ENCODE measurements around the gene DHX30. TPM values are rescaled to one million over a fixed set of nuclear protein-coding genes. Genes with fewer than 3 reads are reported as not detected.
A peak's percentile ranks its signal among the peaks of the same experiment; 100 is the strongest.
"Not testable (repeated sequence)": the region's sequence is repeated elsewhere in the genome, so short reads cannot be mapped to it uniquely, and the experiment has no call there.

DHX30 gene, protein sequence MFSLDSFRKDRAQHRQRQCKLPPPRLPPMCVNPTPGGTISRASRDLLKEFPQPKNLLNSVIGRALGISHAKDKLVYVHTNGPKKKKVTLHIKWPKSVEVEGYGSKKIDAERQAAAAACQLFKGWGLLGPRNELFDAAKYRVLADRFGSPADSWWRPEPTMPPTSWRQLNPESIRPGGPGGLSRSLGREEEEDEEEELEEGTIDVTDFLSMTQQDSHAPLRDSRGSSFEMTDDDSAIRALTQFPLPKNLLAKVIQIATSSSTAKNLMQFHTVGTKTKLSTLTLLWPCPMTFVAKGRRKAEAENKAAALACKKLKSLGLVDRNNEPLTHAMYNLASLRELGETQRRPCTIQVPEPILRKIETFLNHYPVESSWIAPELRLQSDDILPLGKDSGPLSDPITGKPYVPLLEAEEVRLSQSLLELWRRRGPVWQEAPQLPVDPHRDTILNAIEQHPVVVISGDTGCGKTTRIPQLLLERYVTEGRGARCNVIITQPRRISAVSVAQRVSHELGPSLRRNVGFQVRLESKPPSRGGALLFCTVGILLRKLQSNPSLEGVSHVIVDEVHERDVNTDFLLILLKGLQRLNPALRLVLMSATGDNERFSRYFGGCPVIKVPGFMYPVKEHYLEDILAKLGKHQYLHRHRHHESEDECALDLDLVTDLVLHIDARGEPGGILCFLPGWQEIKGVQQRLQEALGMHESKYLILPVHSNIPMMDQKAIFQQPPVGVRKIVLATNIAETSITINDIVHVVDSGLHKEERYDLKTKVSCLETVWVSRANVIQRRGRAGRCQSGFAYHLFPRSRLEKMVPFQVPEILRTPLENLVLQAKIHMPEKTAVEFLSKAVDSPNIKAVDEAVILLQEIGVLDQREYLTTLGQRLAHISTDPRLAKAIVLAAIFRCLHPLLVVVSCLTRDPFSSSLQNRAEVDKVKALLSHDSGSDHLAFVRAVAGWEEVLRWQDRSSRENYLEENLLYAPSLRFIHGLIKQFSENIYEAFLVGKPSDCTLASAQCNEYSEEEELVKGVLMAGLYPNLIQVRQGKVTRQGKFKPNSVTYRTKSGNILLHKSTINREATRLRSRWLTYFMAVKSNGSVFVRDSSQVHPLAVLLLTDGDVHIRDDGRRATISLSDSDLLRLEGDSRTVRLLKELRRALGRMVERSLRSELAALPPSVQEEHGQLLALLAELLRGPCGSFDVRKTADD
- total RNA-seq (2014; rRNA removed; shearing (Covaris generic)) (93.0 and 102 TPM in 2 replicates), total RNA-seq (2022) (96.6 and 104 TPM in 2 replicates), Bru-seq, nascent RNA (percentile 74 among the genes with signal in this experiment), BruChase-seq, experiment 1, labeled RNA remaining after a 6-hour chase (percentile 82 among the genes with signal in this experiment), BruChase-seq, experiment 2, labeled RNA remaining after a 2-hour chase (percentile 80 among the genes with signal in this experiment)
- long read RNA-seq, full-length matches to known transcripts = 171 of 293 reads
- long read RNA-seq, partial matches to known transcripts = 72 of 293 reads
- long read RNA-seq, other reads (novel, unspliced or antisense) = 50 of 293 reads

DNA sequence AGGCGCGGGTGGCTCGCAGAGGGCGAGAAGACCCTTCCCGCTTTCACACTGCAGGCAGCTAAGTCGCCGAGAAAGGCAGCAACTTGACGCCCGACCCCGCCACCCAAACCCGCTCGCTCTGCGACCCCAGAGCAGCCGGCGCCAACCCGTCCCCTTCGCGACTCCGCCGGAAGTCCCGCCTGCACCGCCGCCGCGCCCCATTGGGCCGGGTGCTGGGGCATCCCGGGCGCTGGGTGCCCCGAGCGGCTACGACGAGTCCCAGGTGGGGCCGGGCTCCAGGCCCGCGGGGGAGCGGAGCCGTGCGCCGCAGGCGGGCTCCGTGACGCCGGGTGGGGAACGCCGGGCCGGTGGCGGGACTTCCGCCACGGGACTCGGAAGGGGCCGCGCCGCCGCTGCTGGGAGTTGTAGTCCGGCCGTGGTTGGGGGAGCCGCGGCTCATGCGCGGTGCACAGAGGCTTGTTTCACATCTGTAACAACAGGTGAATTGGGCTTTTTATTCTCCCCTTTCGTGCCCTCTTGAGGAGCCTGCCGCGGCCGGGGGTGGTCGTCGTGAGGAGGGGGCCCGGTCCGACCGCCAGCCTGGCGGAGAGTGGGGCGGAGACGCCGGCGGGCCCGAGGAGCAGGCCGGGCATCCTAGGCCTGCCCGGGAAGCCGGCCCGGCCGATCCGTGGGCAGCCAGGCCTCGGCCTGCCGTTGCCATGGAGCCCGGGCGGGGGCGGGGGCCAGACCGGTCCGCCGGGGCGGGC is at the start of gene DHX30:
DHX30 (plus strand) TSS at position 405 of the 746 bp plus-strand sequence. CDS start 7,546 bp downstream, outside the sequence.
- intact Hi-C loops (cut with micrococcal nuclease; ENCODE audit: unreplicated experiment) = loop anchor here (5.0 kb wide), 1 partner anchor 281 kb away; no protein-coding TSS in a partner anchor
- DNase-seq (ENCODE audit: low spot score) = peak; percentile 88
- H3K27ac ChIP-seq (ENCODE audit: low read depth, low read length, poor library complexity, severe bottlenecking) = peak within 1 kb of the TSS; percentile 69
- H2AFZ ChIP-seq (ENCODE audit: low read length) = peak within 1 kb of the TSS; percentile 97
- ChIA-PET POLR2A (no interaction called here), CTCF (ENCODE audit: unreplicated experiment) (no interaction called here)
- no peaks in the 10 kb centered on the region for H3K9me2 ChIP-seq (ENCODE audit: insufficient read depth, low read length)
- H3K4me1 ChIP-seq (ENCODE audit: insufficient read depth, low read length, poor library complexity, severe bottlenecking) = peaks cover 8% of the 10 kb centered on the region
- BruUV-seq (replicated peaks) = no TSS peak
- TF ChIP-seq, protein P1, sequence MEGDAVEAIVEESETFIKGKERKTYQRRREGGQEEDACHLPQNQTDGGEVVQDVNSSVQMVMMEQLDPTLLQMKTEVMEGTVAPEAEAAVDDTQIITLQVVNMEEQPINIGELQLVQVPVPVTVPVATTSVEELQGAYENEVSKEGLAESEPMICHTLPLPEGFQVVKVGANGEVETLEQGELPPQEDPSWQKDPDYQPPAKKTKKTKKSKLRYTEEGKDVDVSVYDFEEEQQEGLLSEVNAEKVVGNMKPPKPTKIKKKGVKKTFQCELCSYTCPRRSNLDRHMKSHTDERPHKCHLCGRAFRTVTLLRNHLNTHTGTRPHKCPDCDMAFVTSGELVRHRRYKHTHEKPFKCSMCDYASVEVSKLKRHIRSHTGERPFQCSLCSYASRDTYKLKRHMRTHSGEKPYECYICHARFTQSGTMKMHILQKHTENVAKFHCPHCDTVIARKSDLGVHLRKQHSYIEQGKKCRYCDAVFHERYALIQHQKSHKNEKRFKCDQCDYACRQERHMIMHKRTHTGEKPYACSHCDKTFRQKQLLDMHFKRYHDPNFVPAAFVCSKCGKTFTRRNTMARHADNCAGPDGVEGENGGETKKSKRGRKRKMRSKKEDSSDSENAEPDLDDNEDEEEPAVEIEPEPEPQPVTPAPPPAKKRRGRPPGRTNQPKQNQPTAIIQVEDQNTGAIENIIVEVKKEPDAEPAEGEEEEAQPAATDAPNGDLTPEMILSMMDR (conservative IDR thresholded peaks at IDR 0.05; ENCODE audit: low read length) = no peak
- no peak for TF ChIP-seq EZH2phosphoT487 (IDR thresholded peaks at IDR 0.05; ENCODE audit: borderline replicate concordance, low read depth, low read length)
- peaks cover 12% of the 10 kb centered on the region for H3K36me3 ChIP-seq (ENCODE audit: insufficient read depth, low read length)
- H3K9me3 ChIP-seq (ENCODE audit: low read length) = no peaks in the 10 kb centered on the region
- H3K79me2 ChIP-seq (ENCODE audit: insufficient read depth, low read depth, low read length) = peaks cover 12% of the 10 kb centered on the region
- H3K4me2 ChIP-seq (ENCODE audit: low read length) = peak within 1 kb of the TSS; percentile 94
- no peaks in the 10 kb centered on the region for H4K20me1 ChIP-seq (ENCODE audit: insufficient read depth, low read length)
- H3K4me3 ChIP-seq (ENCODE audit: low read depth, low read length, poor library complexity, severe bottlenecking) = peak within 1 kb of the TSS; percentile 90

GRCh38 chr3:47758261-47759025 is 44.5 kb upstream of the DHX30 start:
- H3K79me2 ChIP-seq (ENCODE audit: insufficient read depth, low read depth, low read length) = peaks cover 79% of the 10 kb centered on the region
- no peaks in the 10 kb centered on the region for H3K9me3 ChIP-seq (ENCODE audit: low read length)
- no peak overlapping the region for H3K4me2 ChIP-seq (ENCODE audit: low read length)
- H2AFZ ChIP-seq (ENCODE audit: low read length) = no peak overlapping the region
- H3K4me1 ChIP-seq (ENCODE audit: insufficient read depth, low read length, poor library complexity, severe bottlenecking) = peaks cover 5% of the 10 kb centered on the region
- intact Hi-C loops (cut with micrococcal nuclease; ENCODE audit: unreplicated experiment) = no loop called here
- BruUV-seq (replicated peaks) = no TSS peak
- H3K36me3 ChIP-seq (ENCODE audit: insufficient read depth, low read length) = peaks cover 89% of the 10 kb centered on the region
- CTCF ChIA-PET (ENCODE audit: unreplicated experiment) = no interaction called here
- no peak overlapping the region for H3K27ac ChIP-seq (ENCODE audit: low read depth, low read length, poor library complexity, severe bottlenecking)
- no peak for TF ChIP-seq EZH2phosphoT487 (IDR thresholded peaks at IDR 0.05; ENCODE audit: borderline replicate concordance, low read depth, low read length)
- TF ChIP-seq, protein P1 (conservative IDR thresholded peaks at IDR 0.05; ENCODE audit: low read length) = no peak
- DNase-seq (ENCODE audit: low spot score) = no peak
- no peak overlapping the region for H3K4me3 ChIP-seq (ENCODE audit: low read depth, low read length, poor library complexity, severe bottlenecking)
- POLR2A ChIA-PET = interaction anchor here (0.6 to 0.9 kb wide), 2 partner anchors 10 to 714 kb away, joined by 3 to 4 read pairs; no protein-coding TSS in a partner anchor
- H3K9me2 ChIP-seq (ENCODE audit: insufficient read depth, low read length) = no peaks in the 10 kb centered on the region
- peaks cover 9% of the 10 kb centered on the region; the same call in 1 of the 2 replicates for H4K20me1 ChIP-seq (ENCODE audit: insufficient read depth, low read length)

GRCh38 chr3:47760207-47760606 is 42.7 kb upstream of the DHX30 start:
- H3K4me3 ChIP-seq (ENCODE audit: low read depth, low read length, poor library complexity, severe bottlenecking); BruUV-seq (replicated peaks); H3K9me3 ChIP-seq (ENCODE audit: low read length); H4K20me1 ChIP-seq (ENCODE audit: insufficient read depth, low read length); H3K9me2 ChIP-seq (ENCODE audit: insufficient read depth, low read length); DNase-seq (ENCODE audit: low spot score); H2AFZ ChIP-seq (ENCODE audit: low read length); CTCF ChIA-PET (ENCODE audit: unreplicated experiment); H3K4me1 ChIP-seq (ENCODE audit: insufficient read depth, low read length, poor library complexity, severe bottlenecking); intact Hi-C loops (cut with micrococcal nuclease; ENCODE audit: unreplicated experiment); H3K27ac ChIP-seq (ENCODE audit: low read depth, low read length, poor library complexity, severe bottlenecking); H3K4me2 ChIP-seq (ENCODE audit: low read length): not testable (repeated sequence)
- POLR2A ChIA-PET = interaction anchor here (0.6 to 1.1 kb wide), 2 partner anchors 110 to 159 kb away, joined by 3 to 4 read pairs; no protein-coding TSS in a partner anchor
- Histone ChIP-seq H3K36me3 (ENCODE audit: insufficient read depth, low read length) (peaks cover 90% of the 10 kb centered on the region), H3K79me2 (ENCODE audit: insufficient read depth, low read depth, low read length) (peaks cover 79% of the 10 kb centered on the region)
